Osteoblast (primary cell): ENCODE results near the gene TNFRSF1B. TPM values are rescaled to one million over a fixed set of nuclear protein-coding genes. Genes with fewer than 3 reads are reported as not detected.

ENCODE experiments used
- DNase-seq: peaks from one replicate; pipeline ENCODE4 v3.0.0; 2011; ENCODE audit warnings: low spot score, mixed read lengths; ENCODE audit not compliant: insufficient read length; ENCODE audit errors: missing footprints
- H2AFZ ChIP-seq: 2 replicates; pipeline ENCODE4 v1.6.0; 2011; ENCODE audit warnings: mild to moderate bottlenecking, low read length
- H3K27ac ChIP-seq: 2 replicates; pipeline ENCODE4 v1.5.1; 2011; ENCODE audit warnings: mild to moderate bottlenecking, low read depth, low read length, moderate library complexity
- H3K27me3 ChIP-seq: 2 replicates; pipeline ENCODE4 v1.6.0; 2012; ENCODE audit warnings: mild to moderate bottlenecking, control low read depth, inconsistent platforms, low read length, moderate library complexity; ENCODE audit not compliant: insufficient read depth
- H3K36me3 ChIP-seq: 2 replicates; pipeline ENCODE4 v1.5.1; 2011; ENCODE audit warnings: mild to moderate bottlenecking, low read length, control low read depth, moderate library complexity; ENCODE audit not compliant: insufficient read depth
- H3K4me1 ChIP-seq: 2 replicates; pipeline ENCODE4 v1.5.1; 2011; ENCODE audit warnings: mild to moderate bottlenecking, low read length, control low read depth, moderate library complexity; ENCODE audit not compliant: insufficient read depth
- H3K4me2 ChIP-seq: 2 replicates; pipeline ENCODE4 v1.6.0; 2011; ENCODE audit warnings: mild to moderate bottlenecking, low read length; ENCODE audit not compliant: insufficient read depth
- H3K4me3 ChIP-seq: fragments of 200-600 bp; sonication (generic); 3 replicates; pipeline ENCODE4 v1.5.1; 2012; ENCODE audit warnings: mild to moderate bottlenecking, low read length, inconsistent platforms; ENCODE audit not compliant: insufficient read depth
- H3K79me2 ChIP-seq: 2 replicates; pipeline ENCODE4 v1.6.0; 2012; ENCODE audit warnings: mild to moderate bottlenecking, low read length, control low read depth, inconsistent platforms; ENCODE audit not compliant: insufficient read depth
- H3K9me3 ChIP-seq: 2 replicates; pipeline ENCODE4 v1.5.1; 2011; ENCODE audit warnings: low read depth, low read length, control low read depth
- H4K20me1 ChIP-seq: 2 replicates; pipeline ENCODE4 v1.6.0; 2012; ENCODE audit warnings: mild to moderate bottlenecking, low read length, control low read depth; ENCODE audit not compliant: insufficient read depth
- CTCF ChIP-seq: IDR thresholded peaks from 2 replicates; pipeline ENCODE4 v1.5.1; 2011; ENCODE audit warnings: mild to moderate bottlenecking, low read depth, low read length, moderate library complexity; ENCODE audit errors: extremely low read depth
- total RNA-seq: library from RNA; depleted of rRNA; stranded (reverse); fragments of >200 nt; gene quantifications from 2 replicates; pipeline ENCODE4 v1.2.3, GENCODE V29; 2012

Gene TNFRSF1B
- total RNA-seq, 1 donor: 12.7 TPM

- Histone ChIP-seq H3K27me3 (no peaks in the 10 kb centered on the region), H3K9me3 (no peaks in the 10 kb centered on the region), H3K36me3 (no peaks in the 10 kb centered on the region), H3K4me2 (no peak overlapping the region), H3K79me2 (peaks cover 86% of the 10 kb centered on the region), H3K4me1 (peaks cover 10% of the 10 kb centered on the region), H3K27ac (no peak overlapping the region), H4K20me1 (peaks cover 25% of the 10 kb centered on the region), H3K4me3 (no peak overlapping the region), H2AFZ (no peak overlapping the region)
- no peak for TF ChIP-seq CTCF
- DNase-seq: peak; percentile 91
These were observed 5.5 kb downstream of the TNFRSF1B start for GRCh38 chr1:12172042-12172851.

- H3K36me3 ChIP-seq: no peaks in the 10 kb centered on the region
- H3K4me3 ChIP-seq: no peak overlapping the region
- H3K4me2 ChIP-seq: no peak overlapping the region
- H4K20me1 ChIP-seq: peaks cover 25% of the 10 kb centered on the region
- H3K9me3 ChIP-seq: no peaks in the 10 kb centered on the region
- peak; percentile 43 for DNase-seq
- TF ChIP-seq CTCF: no peak
- H3K27ac ChIP-seq: no peak overlapping the region
- H3K4me1 ChIP-seq: peaks cover 16% of the 10 kb centered on the region
- no peaks in the 10 kb centered on the region for H3K27me3 ChIP-seq
- H3K79me2 ChIP-seq: peaks cover 80% of the 10 kb centered on the region
- H2AFZ ChIP-seq: no peak overlapping the region
These were observed 6.3 kb downstream of the TNFRSF1B start for GRCh38 chr1:12173041-12173509.

GRCh38 chr1:12173631-12174121 lies 6.9 kb downstream of the TNFRSF1B start:
- H2AFZ ChIP-seq: no peak overlapping the region
- no peak overlapping the region for H3K27ac ChIP-seq
- no peak overlapping the region for H3K4me3 ChIP-seq
- no peaks in the 10 kb centered on the region for H3K9me3 ChIP-seq
- H3K36me3 ChIP-seq: no peaks in the 10 kb centered on the region
- no peak for TF ChIP-seq CTCF
- peak; percentile 75 for DNase-seq
- peaks cover 16% of the 10 kb centered on the region for H3K4me1 ChIP-seq
- peaks cover 24% of the 10 kb centered on the region for H4K20me1 ChIP-seq
- H3K79me2 ChIP-seq: peaks cover 77% of the 10 kb centered on the region
- no peak overlapping the region for H3K4me2 ChIP-seq
- no peaks in the 10 kb centered on the region for H3K27me3 ChIP-seq

- no peak for TF ChIP-seq CTCF
- Histone ChIP-seq H3K4me2 (no peak overlapping the region), H3K79me2 (peaks cover 73% of the 10 kb centered on the region), H3K4me3 (no peak overlapping the region), H3K36me3 (no peaks in the 10 kb centered on the region), H3K9me3 (no peaks in the 10 kb centered on the region), H3K27ac (peak overlapping the region; percentile 17), H3K4me1 (peaks cover 21% of the 10 kb centered on the region), H2AFZ (no peak overlapping the region), H3K27me3 (no peaks in the 10 kb centered on the region), H4K20me1 (peaks cover 13% of the 10 kb centered on the region)
- DNase-seq: peak; percentile 70
These were observed 8.4 kb downstream of the TNFRSF1B start for GRCh38 chr1:12174924-12175810.
